Endothelial cell (in vitro differentiated cells): ENCODE data around the gene ANKRD1. TPM values are rescaled to one million over a fixed set of nuclear protein-coding genes. Genes with fewer than 3 reads are reported as not detected.
"Not testable (repeated sequence)": the region's sequence is repeated elsewhere in the genome, so short reads cannot be mapped to it uniquely, and the experiment has no call there.

Source experiments
- DNase-seq: peaks from one replicate; pipeline ENCODE4 v3.0.0; 2021; ENCODE audit warnings: low spot score
- H3K27ac Mint-ChIP-seq: one replicate; pipeline ENCODE4 v1.8.0; 2021; ENCODE audit warnings: mixed read lengths, inconsistent platforms; ENCODE audit not compliant: unreplicated experiment
- H3K27me3 Mint-ChIP-seq: one replicate; pipeline ENCODE4 v1.8.0; 2021; ENCODE audit warnings: mild to moderate bottlenecking, moderate library complexity, mixed read lengths, inconsistent platforms; ENCODE audit not compliant: unreplicated experiment
- H3K36me3 Mint-ChIP-seq: one replicate; pipeline ENCODE4 v1.8.0; 2021; ENCODE audit warnings: mild to moderate bottlenecking, low read depth, mixed read lengths, inconsistent platforms; ENCODE audit not compliant: unreplicated experiment
- H3K4me1 Mint-ChIP-seq: one replicate; pipeline ENCODE4 v1.8.0; 2021; ENCODE audit warnings: mild to moderate bottlenecking, mixed read lengths, inconsistent platforms; ENCODE audit not compliant: unreplicated experiment
- H3K4me3 Mint-ChIP-seq: one replicate; pipeline ENCODE4 v1.8.0; 2021; ENCODE audit warnings: mild to moderate bottlenecking, mixed read lengths, inconsistent platforms; ENCODE audit not compliant: unreplicated experiment
- H3K9me3 Mint-ChIP-seq: one replicate; pipeline ENCODE4 v1.8.0; 2021; ENCODE audit warnings: mixed read lengths, inconsistent platforms; ENCODE audit not compliant: unreplicated experiment
- total RNA-seq: library from RNA; stranded (reverse); fragmentation: NEBNext Ultra II Directional; extraction: Animal tissue kit (Norgen Biotek cat#: 25700); gene quantifications from one replicate; pipeline ENCODE4 v1.2.1, GENCODE V29; 2021; ENCODE audit not compliant: unreplicated experiment
- TF ChIP-seq, protein P1 (sequence below): fragments of 200-600 bp; sonication (generic); IDR thresholded peaks from one replicate; pipeline ENCODE4 v1.5.0; 2021; ENCODE audit warnings: antibody characterized with exemption; ENCODE audit not compliant: unreplicated experiment

ANKRD1 gene
- total RNA-seq, 1 donor from 2014 or later: 0.82 TPM

DNA sequence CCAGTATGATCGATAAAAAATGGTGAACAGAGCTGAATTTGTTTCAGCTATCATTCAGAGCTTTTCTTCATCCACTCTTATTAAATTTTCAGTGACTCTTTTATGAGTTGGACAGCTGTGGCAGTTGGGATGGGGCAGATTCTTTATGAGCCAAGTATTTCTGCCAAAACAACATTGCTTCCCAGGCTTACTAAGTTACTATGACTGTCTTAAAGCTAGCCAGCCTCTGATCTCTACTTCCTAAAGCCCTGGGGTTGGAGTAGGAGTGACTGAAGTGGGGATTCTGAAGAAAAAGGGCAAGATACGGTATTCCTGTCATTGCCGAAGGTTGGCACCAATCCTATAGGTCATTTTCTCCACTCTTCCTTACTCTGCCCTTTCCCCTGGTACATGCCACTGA, 36.5 kb downstream of the ANKRD1 start:
- no peak overlapping the region for H3K27ac Mint-ChIP-seq
- no peaks in the 10 kb centered on the region for H3K9me3 Mint-ChIP-seq
- H3K4me3 Mint-ChIP-seq: no peak overlapping the region
- no peaks in the 10 kb centered on the region for H3K27me3 Mint-ChIP-seq
- peaks cover 20% of the 10 kb centered on the region for H3K36me3 Mint-ChIP-seq
- TF ChIP-seq, protein P1, sequence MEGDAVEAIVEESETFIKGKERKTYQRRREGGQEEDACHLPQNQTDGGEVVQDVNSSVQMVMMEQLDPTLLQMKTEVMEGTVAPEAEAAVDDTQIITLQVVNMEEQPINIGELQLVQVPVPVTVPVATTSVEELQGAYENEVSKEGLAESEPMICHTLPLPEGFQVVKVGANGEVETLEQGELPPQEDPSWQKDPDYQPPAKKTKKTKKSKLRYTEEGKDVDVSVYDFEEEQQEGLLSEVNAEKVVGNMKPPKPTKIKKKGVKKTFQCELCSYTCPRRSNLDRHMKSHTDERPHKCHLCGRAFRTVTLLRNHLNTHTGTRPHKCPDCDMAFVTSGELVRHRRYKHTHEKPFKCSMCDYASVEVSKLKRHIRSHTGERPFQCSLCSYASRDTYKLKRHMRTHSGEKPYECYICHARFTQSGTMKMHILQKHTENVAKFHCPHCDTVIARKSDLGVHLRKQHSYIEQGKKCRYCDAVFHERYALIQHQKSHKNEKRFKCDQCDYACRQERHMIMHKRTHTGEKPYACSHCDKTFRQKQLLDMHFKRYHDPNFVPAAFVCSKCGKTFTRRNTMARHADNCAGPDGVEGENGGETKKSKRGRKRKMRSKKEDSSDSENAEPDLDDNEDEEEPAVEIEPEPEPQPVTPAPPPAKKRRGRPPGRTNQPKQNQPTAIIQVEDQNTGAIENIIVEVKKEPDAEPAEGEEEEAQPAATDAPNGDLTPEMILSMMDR: no peak
- no peak for DNase-seq
- H3K4me1 Mint-ChIP-seq: no peaks in the 10 kb centered on the region

DNA sequence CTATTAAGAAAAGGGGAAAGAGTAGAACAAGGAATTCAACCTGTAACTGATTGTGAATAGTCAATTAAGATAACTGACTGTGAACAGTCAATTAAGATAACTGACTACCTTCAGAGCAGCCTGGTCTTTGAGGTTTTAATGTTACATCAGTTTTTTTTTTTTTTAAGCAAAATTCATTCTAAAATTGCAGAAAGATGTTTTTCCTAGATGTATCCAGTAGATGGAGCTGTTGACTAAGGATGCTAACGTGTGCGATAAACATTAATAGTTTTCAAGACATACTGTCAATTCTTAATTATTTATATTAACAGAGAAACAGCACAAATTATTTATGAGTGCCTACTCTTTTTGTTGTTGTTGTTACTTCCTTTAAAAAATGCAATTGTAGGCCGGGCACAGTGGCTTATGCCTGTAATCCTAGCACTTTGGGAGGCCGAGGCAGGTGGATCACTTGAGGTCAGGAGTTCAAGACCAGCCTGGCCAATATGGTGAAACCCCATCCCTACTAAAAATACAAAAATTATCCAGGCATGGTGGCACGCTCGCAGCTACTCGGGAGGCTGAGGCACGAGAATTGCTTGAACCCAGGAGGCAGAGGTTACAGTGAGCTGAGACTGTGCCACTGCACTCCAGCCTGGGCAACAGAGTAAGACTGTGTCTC, 40.7 kb downstream of the ANKRD1 start:
- not testable (repeated sequence) for H3K27ac Mint-ChIP-seq, H3K4me1 Mint-ChIP-seq, DNase-seq, H3K9me3 Mint-ChIP-seq, H3K27me3 Mint-ChIP-seq, H3K4me3 Mint-ChIP-seq
- TF ChIP-seq, protein P1: peak; percentile 83
- peaks cover 18% of the 10 kb centered on the region for H3K36me3 Mint-ChIP-seq

DNA sequence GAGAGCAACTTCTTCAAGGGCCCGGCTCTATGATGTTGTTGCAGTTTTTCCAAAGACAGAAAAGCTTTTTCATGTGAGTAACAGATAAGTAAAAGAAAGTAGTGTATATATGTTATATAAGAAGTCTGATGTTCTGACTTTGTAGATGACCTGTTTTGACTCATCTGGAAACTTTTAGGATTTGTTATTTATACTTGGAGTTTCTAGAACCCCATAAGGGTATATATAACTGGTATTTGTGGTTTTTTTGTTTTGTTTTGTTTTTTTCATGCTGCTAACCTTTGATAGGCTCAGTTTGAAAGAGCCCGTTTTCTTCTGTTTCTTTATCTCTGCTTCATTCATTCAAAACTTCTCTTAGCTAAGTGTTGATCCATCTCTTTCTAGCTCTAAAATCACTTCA, 41.8 kb downstream of the ANKRD1 start:
- H3K36me3 Mint-ChIP-seq: peaks cover 20% of the 10 kb centered on the region
- H3K27ac Mint-ChIP-seq: no peak overlapping the region

DNA sequence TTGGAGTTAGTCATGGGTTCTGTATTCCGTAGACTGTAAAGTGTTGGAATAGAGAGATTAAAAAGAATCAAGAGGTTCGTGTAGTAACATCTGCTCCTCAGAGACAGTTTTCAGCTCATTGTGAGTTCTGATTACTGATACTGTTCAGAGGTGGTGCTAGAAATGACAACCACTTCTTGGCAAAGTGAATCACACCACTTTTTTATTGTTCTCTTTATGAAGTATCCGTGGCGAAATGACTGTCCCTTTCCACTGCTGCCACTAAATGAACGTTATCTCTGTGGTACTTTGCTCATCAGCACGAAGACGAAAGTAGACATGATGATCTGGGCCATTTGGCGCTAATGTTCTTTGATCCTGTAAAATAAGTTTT, 48.3 kb downstream of the ANKRD1 start:
- H3K4me3 Mint-ChIP-seq: peak overlapping the region; percentile 92
- peaks cover 16% of the 10 kb centered on the region for H3K4me1 Mint-ChIP-seq
- peak overlapping the region; percentile 82 for H3K27ac Mint-ChIP-seq
- no peak for DNase-seq
- TF ChIP-seq, protein P1: no peak
- H3K9me3 Mint-ChIP-seq: peaks cover 9% of the 10 kb centered on the region
- peaks cover 1% of the 10 kb centered on the region for H3K27me3 Mint-ChIP-seq
- peaks cover 15% of the 10 kb centered on the region for H3K36me3 Mint-ChIP-seq

More for the DNA sequence above, 41.8 kb downstream of the ANKRD1 start:
- Mint-ChIP-seq H3K4me3 (no peak overlapping the region), H3K27me3 (no peaks in the 10 kb centered on the region), H3K9me3 (no peaks in the 10 kb centered on the region), H3K4me1 (no peaks in the 10 kb centered on the region)
- DNase-seq: no peak
- TF ChIP-seq, protein P1: no peak

DNA sequence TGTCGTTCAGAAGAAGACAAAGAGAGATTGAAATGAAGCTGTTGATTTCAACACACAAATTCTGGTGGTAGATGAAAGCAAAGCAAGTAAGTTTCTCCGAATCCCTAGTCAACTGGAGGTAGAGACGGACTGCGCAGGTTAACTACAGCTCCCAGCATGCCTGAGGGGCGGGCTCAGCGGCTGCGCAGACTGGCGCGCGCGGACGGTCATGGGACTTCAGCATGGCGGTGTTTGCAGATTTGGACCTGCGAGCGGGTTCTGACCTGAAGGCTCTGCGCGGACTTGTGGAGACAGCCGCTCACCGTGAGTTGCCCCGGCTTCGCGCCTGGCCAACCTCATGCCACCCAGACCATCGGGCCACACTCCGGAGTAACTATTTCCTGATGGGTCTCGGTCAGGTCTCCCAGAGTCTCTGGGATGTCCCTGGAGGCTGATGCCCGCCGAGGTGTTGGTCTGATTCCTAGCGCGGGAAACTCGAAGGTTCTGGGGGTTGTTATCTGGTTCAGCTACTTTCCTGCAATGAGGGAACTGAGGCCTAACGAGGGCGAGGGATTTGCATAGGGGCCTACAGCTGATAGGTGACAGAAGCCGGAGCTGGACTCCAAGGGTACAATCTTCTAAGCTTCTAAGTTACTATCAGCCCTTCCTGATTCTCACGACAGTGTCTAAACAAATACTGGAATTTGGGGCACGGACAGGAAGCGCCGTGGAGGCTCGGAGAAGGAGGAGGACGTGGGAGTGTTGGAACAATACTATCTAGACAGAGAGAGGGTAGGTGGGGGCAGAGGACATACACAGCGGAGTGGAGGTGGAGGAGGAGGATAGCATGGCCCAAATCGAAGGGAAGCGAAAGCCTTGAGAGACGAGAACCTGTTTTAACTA, 48.9 kb downstream of the ANKRD1 start, which contains the start of gene RPP30:
TSS of gene RPP30 (plus strand) at position 209 of the 882 bp plus-strand sequence. CDS start at position 222, 13 bp downstream.
- Mint-ChIP-seq H3K27me3 (peaks cover 1% of the 10 kb centered on the region), H3K27ac (peak within 1 kb of the TSS; percentile 82), H3K9me3 (peaks cover 9% of the 10 kb centered on the region), H3K4me1 (peaks cover 16% of the 10 kb centered on the region), H3K36me3 (peaks cover 14% of the 10 kb centered on the region), H3K4me3 (peak within 1 kb of the TSS; percentile 92)
- TF ChIP-seq, protein P1: no peak
- peak; percentile 85 for DNase-seq
